ENCODE data around the gene PTPRG. TPM values are rescaled to one million over a fixed set of nuclear protein-coding genes. Genes with fewer than 3 reads are reported as not detected.

PTPRG gene
- total and polyA plus RNA-seq, 4 donors: 3.6 to 35.6 (median 8.1) TPM

DNA sequence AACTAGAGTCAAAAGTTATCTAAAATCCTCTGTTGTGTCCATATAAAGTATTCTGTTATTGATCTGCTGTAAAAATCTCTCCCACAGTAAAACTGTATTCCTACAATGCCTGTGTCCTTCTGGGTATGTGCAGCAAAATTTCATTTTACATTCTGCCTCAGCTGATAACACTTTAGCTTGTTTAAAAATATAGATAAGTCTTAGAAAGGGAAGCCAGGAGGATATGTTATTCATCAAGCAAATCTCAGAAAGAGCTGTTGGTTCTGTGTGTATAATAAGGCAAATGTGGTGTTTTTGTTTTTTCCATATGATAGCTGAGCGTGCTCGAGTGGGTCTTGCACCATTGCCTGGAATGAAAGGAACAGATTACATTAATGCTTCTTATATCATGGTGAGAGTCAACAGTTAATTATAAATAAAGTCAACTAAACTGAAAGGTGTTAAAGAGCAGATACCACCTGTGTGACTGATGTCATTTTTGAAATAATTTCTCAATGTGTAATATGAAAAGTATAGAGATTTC, 715.3 kb downstream of the PTPRG start:
- Histone ChIP-seq H3K4me1 (ENCODE audit: control insufficient read depth in 4 of 4, insufficient read depth in 4 of 4, low read length in 3 of 4) (no peaks in the 10 kb centered on the region), H3K36me3 (ENCODE audit: control insufficient read depth in 4 of 4, insufficient read depth in 3 of 4, low read depth in 1 of 4, low read length in 3 of 4) (peaks cover 0 to 19% (median 11%) of the 10 kb centered on the region in 4 donors), H3K27me3 (ENCODE audit: control insufficient read depth in 4 of 4, insufficient read depth in 4 of 4, low read length in 3 of 4) (no peaks in the 10 kb centered on the region), H3K9me3 (ENCODE audit: control insufficient read depth in 4 of 4, low read length in 3 of 4) (no peaks in the 10 kb centered on the region), H3K27ac (ENCODE audit: low read depth in 1 of 2, low read length in 2 of 2) (no peak overlapping the region), H3K9ac (ENCODE audit: low read depth in 1 of 2, low read length in 2 of 2) (no peak overlapping the region), H3K4me3 (ENCODE audit: low read depth in 1 of 3, low read length in 3 of 3) (no peak overlapping the region)
- DNase-seq (ENCODE audit: low spot score): no peak
- TF ChIP-seq CTCF (IDR thresholded peaks at IDR 0.05; ENCODE audit: low read depth, low read length, missing input control): no peak
- TF ChIP-seq GABPA (IDR thresholded peaks at IDR 0.05 in 1 of 2, conservative IDR thresholded peaks at IDR 0.05 in 1 of 2): no peak
- no peak for TF ChIP-seq HNF4A (conservative IDR thresholded peaks at IDR 0.05)
- no peak for TF ChIP-seq YY1 (IDR thresholded peaks at IDR 0.05)
- TF ChIP-seq SP1 (IDR thresholded peaks at IDR 0.05): no peak
- TF ChIP-seq TAF1 (conservative IDR thresholded peaks at IDR 0.05): no peak
- no peak for TF ChIP-seq RXRA (IDR thresholded peaks at IDR 0.05)
- no peak for TF ChIP-seq REST (IDR thresholded peaks at IDR 0.05)
- no peak for TF ChIP-seq JUND (IDR thresholded peaks at IDR 0.05)
- TF ChIP-seq, protein P1, sequence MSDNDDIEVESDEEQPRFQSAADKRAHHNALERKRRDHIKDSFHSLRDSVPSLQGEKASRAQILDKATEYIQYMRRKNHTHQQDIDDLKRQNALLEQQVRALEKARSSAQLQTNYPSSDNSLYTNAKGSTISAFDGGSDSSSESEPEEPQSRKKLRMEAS (IDR thresholded peaks at IDR 0.05): no peak
- TF ChIP-seq ATF3 (IDR thresholded peaks at IDR 0.05): no peak
- no peak for TF ChIP-seq EGR1 (IDR thresholded peaks at IDR 0.05; ENCODE audit: low read depth in 2 of 2)
- no peak for TF ChIP-seq HNF4G (IDR thresholded peaks at IDR 0.05)
- TF ChIP-seq NR2F2 (IDR thresholded peaks at IDR 0.05): no peak
- WGBS: 95% methylated on average over 2 of the region's 2 CpGs

DNA sequence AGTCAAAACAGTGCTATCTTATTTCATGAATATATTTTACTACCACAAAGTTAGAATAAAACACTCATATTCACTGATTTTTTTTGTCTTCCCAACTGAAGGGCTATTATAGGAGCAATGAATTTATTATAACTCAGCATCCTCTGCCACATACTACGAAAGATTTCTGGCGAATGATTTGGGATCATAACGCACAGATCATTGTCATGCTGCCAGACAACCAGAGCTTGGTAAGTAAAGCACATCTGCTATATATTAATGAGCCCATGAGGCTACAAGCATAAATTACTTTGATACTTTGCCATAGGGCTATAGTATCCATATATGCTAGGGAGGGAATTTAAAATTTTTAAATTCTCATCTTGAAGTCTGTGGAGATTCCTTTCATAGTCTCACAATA, 716.1 kb downstream of the PTPRG start:
- DNase-seq (ENCODE audit: low spot score): no peak
- no peaks in the 10 kb centered on the region for H3K9me3 ChIP-seq (ENCODE audit: control insufficient read depth in 4 of 4, low read length in 3 of 4)
- no peak overlapping the region for H3K27ac ChIP-seq (ENCODE audit: low read depth in 1 of 2, low read length in 2 of 2)
- no peak overlapping the region for H3K4me3 ChIP-seq (ENCODE audit: low read depth in 1 of 3, low read length in 3 of 3)
- 96% methylated on average over 3 of the region's 3 CpGs for WGBS
- H3K4me1 ChIP-seq (ENCODE audit: control insufficient read depth in 4 of 4, insufficient read depth in 4 of 4, low read length in 3 of 4): no peaks in the 10 kb centered on the region
- H3K36me3 ChIP-seq (ENCODE audit: control insufficient read depth in 4 of 4, insufficient read depth in 3 of 4, low read depth in 1 of 4, low read length in 3 of 4): peaks cover 0 to 19% (median 11%) of the 10 kb centered on the region in 4 donors
- H3K9ac ChIP-seq (ENCODE audit: low read depth in 1 of 2, low read length in 2 of 2): no peak overlapping the region
- H3K27me3 ChIP-seq (ENCODE audit: control insufficient read depth in 4 of 4, insufficient read depth in 4 of 4, low read length in 3 of 4): no peaks in the 10 kb centered on the region
- TF ChIP-seq GABPA (IDR thresholded peaks at IDR 0.05 in 1 of 2, conservative IDR thresholded peaks at IDR 0.05 in 1 of 2) (no peak), RAD21 (IDR thresholded peaks at IDR 0.05) (no peak), NR2F2 (IDR thresholded peaks at IDR 0.05) (no peak), HNF4A (conservative IDR thresholded peaks at IDR 0.05) (no peak), REST (IDR thresholded peaks at IDR 0.05) (no peak), CTCF (IDR thresholded peaks at IDR 0.05; ENCODE audit: low read depth, low read length, missing input control) (no peak), ATF3 (IDR thresholded peaks at IDR 0.05) (no peak), YY1 (IDR thresholded peaks at IDR 0.05) (no peak), FOXA1 (IDR thresholded peaks at IDR 0.05) (no peak), EGR1 (IDR thresholded peaks at IDR 0.05; ENCODE audit: low read depth in 2 of 2) (no peak)
- TF ChIP-seq, protein P2, sequence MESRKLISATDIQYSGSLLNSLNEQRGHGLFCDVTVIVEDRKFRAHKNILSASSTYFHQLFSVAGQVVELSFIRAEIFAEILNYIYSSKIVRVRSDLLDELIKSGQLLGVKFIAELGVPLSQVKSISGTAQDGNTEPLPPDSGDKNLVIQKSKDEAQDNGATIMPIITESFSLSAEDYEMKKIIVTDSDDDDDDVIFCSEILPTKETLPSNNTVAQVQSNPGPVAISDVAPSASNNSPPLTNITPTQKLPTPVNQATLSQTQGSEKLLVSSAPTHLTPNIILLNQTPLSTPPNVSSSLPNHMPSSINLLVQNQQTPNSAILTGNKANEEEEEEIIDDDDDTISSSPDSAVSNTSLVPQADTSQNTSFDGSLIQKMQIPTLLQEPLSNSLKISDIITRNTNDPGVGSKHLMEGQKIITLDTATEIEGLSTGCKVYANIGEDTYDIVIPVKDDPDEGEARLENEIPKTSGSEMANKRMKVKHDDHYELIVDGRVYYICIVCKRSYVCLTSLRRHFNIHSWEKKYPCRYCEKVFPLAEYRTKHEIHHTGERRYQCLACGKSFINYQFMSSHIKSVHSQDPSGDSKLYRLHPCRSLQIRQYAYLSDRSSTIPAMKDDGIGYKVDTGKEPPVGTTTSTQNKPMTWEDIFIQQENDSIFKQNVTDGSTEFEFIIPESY (IDR thresholded peaks at IDR 0.05): no peak

All from liver (tissue), 9 donors.